Head of caudate nucleus (tissue), 42 donors: ENCODE data around the gene TLNRD1.

ENCODE experiments used
- DNase-seq, 42 donors: peaks; one replicate each; pipeline versions ENCODE4 v3.0.0 to v3.0.0-alpha.2; 2020 to 2021; ENCODE audit warnings: mixed read lengths in 7 of 42
- intact Hi-C: fragments of 100-400 bp; cut with DNase I; formaldehyde crosslinking; loops from one replicate; pipeline ENCODE4 v1.15.0; 2022

TLNRD1 gene

DNA sequence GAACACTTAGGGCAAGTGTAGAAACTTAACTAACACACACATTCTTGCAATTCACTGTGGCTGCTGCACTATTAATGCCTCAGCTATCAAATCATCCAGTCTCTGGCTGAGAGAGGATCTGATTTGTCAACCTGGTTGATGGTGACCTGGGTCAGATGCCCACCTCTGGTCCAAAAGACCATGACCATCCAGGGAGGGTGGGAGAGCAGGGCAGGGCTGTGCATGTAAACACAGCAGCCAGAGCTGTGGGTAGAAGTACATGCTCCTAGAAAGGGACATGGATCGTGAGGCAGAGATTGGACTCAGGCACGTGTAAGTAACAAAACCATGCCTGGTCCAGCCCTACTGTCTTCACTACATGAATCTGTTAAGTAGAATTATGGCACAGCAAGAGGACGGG lies 28.4 kb upstream of the TLNRD1 start:
- peak in 1 of 42 donors; percentile 26 for DNase-seq
- intact Hi-C loops: loop anchor here (10.0 kb wide), 2 partner anchors 197 to 517 kb away; partner anchors contain the start of gene CEMIP

- intact Hi-C loops: loop anchor here (5.0 to 10.0 kb wide), 3 partner anchors 127 to 520 kb away; partner anchors contain the start of gene CEMIP
- peak in 1 of 42 donors; percentile 32 for DNase-seq
Observed at GRCh38 chr15:80974914-80975313, 25.8 kb upstream of the TLNRD1 start.

- intact Hi-C loops: loop anchor here (5.0 to 10.0 kb wide), 3 partner anchors 125 to 522 kb away; partner anchors contain the start of gene CEMIP
- DNase-seq: peak in 1 of 42 donors; percentile 14
Observed at GRCh38 chr15:80976851-80977250, 23.9 kb upstream of the TLNRD1 start.

DNA sequence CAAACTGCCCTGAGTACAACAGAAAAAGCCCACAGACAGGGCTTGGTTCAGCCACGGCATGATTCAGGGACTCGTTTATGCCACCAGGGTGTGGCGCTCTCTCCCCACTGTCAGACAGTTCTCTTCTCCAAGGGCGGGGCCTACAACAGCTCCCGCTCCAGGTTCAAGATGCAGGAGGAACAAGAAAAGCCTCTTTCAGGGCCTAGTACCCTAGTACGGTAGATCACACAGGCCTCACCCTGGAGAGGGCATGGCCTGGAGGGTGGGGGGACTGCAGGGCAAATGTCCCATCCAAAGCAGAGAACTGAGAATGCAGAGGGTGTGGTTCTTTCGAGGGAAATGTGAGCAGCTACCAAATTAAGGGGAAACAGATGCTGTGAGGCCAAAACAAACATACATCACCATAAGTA lies 23.1 kb upstream of the TLNRD1 start:
- intact Hi-C loops: loop anchor here (5.0 to 10.0 kb wide), 3 partner anchors 125 to 523 kb away; partner anchors contain the start of gene CEMIP
- DNase-seq: peak; percentile 62 to 91 (median 82)

DNA sequence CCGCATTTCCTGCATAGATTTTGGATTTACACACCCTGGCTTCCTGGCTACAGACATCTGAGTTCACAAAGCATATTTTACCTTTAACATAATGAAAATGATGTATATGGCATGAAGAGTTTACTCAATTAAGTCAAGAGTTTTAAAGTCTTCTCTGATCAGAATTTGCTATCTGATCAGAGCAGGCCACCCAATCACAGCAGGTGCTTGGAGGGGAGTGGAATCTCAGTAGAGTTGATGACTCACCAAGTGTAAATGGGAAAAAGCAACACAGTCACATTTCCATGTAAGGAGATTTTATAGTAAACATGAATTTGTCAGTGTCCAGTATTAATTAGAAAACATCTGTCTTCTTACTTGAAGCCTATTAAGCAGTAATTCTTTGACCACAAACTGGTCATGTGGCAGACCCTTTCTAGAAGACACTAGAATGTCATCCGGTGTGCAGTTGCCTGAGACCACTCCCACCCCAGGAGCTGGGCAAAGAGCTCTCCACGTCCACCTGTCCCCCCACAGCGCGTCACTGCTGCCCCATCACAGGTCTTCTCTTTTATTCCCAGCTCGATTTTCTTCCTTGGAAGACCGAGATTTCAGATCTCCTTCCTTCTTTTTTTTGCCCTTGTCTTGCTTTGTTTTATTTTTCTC lies 21.9 kb upstream of the TLNRD1 start:
- DNase-seq: peak in 2 of 42 donors; percentile 28 to 35
- intact Hi-C loops: loop anchor here (5.0 to 10.0 kb wide), 3 partner anchors 123 to 524 kb away; partner anchors contain the start of gene CEMIP

DNA sequence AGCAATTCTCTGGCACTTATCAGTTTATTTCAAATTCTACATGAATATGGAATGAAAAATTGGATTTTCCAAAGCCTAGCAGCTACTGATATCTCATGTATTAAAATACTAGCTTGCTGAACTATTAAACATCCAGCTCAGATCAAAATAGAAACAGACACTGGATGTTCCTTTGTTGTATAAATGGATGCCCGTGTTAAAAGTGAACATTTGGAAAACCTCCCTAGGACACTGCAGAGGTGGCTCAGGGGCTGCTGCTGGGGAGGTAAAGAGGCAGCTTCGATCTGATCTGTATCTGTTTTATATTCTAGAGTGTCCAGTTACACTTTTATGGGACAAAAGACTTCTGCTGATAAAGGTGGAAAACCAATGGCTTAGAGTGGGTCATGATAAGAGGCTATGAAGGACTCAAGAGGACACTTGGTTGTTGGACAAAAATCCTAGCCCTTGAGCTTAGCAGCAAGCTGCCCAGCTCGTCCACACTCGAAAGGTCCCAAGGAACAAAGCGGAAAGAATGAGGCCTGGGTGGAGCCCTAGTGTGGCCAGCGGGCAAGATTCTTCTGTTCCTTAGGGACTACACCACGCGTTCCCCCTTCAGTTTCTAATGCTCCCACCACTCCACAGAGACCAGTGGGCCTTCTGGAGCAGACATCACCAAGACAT lies 21.1 kb upstream of the TLNRD1 start:
- intact Hi-C loops: loop anchor here (5.0 to 10.0 kb wide), 3 partner anchors 123 to 525 kb away; partner anchors contain the start of gene CEMIP

GRCh38 chr15:80982205-80982604 lies 18.5 kb upstream of the TLNRD1 start:
- intact Hi-C loops: no loop called here
- DNase-seq: peak in 1 of 42 donors; percentile 39

More for the DNA sequence above, 21.1 kb upstream of the TLNRD1 start:
- DNase-seq: peak in 1 of 42 donors; percentile 8

- DNase-seq: peak in 1 of 42 donors; percentile 16
- intact Hi-C loops: no loop called here
Observed at GRCh38 chr15:80982839-80983238, 17.9 kb upstream of the TLNRD1 start.

DNA sequence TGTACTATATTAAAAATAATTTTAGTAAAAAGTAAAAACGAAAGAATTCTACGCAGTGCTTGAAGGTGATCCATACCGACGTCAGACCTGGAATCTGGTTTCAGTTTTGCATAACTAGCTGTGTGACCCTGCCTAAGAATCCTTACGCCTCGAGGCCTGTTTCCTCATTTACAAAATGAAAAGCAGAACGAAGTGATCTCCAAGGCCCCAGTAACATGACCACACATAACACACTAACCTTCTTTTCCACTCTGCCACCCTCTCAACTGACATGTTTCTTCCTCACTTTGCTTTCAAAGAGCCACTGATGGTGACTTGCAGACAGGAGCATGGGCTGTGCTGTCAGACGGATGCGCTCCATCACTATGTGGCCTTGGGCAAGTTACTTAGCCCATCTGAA lies 15.9 kb upstream of the TLNRD1 start:
- peak in 1 of 42 donors; percentile 43 for DNase-seq
- intact Hi-C loops: no loop called here

DNA sequence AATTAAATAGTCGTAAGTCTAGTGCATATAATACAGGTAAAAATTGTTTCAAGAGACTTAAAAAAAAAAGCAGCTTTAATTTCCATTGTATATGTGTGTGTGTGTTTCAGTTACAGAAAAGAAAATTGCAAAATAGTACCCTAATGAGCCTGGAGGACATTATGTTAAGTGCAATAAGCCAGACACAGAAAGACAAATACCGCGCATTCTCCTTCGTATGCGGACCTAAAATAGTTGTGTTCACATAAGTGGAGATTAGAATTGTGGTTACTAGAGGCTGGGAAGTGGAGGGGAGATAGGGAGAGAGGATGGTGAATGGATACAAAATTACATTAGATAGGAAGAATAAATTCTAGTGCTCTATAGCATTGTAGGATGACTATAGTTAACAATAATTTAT lies 14.7 kb upstream of the TLNRD1 start:
- intact Hi-C loops: no loop called here

DNA sequence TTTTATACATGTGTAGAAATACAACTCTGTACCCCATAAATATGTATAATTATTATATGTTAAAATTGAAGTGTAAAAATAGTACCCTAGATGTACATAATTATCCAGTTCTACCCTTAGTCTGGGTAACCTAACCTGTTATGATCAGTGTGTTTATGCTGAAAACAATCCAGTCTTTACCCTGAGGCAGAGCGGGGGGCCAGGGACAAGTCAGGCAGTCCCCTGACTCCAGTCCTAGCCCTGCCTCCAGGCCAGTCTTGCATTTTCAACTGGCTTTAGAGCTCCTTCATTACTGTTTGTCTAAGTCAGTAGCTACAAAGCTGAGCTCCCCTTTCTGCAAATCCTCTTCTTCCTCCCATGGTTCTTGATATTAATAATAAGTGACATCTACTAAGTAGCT lies 14.2 kb upstream of the TLNRD1 start:
- intact Hi-C loops: no loop called here
- no peak for DNase-seq

More for the DNA sequence above, 14.7 kb upstream of the TLNRD1 start:
- DNase-seq: peak in 1 of 42 donors; percentile 2

GRCh38 chr15:80988148-80988796 lies 12.5 kb upstream of the TLNRD1 start:
- intact Hi-C loops: no loop called here
- DNase-seq: no peak

GRCh38 chr15:80989081-80989517 lies 11.6 kb upstream of the TLNRD1 start:
- intact Hi-C loops: no loop called here
- no peak for DNase-seq

DNA sequence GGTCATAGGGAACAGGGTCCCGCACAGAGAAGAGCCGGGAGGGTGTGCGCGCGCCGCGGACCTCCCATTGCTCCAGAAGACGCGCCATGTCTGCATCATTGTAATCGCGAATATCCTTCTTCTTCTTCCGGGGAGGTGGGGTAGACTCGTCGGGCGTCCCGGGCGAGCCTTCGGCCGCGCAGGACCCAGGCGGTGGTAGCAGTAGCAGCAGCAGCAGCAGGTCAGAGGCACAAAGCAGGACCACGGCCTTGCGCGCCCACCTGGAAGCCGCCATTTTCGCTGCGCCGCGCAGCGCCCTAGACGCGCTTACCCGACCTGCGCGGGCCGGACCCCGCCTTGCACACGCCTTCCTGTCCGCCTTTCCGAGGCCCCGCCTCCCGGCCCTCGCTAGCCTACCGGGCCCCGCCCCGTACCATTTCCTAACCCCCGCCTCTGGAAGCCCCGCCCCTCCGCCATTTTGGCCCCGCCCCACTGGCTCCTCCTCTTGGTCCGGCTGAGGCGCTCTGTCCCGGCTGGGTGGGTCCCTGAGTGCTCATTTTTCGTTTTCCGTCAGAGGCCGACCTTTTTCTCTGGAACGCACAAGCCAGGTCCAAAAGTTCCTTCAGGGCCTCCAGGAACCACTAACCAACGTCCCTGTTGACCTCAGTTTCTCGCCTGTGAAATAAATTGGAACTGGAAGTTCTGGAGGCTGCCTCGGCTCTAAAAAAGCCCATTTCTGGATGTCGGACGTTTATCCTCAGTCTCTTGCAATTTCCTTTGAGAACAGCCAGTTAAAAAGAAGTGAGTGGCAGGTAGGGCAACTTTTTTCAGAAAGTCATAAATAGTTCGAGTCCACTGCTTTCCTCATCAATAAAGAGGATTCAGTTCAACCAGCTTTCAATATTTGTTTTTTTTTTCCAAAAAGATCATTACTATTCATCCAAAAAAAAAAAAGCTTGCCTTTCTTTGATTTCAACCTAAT lies 10.9 kb upstream of the TLNRD1 start, which contains the start of gene MESD:
MESD (minus strand) TSS at position 302 of the 961 bp plus-strand sequence; CDS start at position 274, 28 bp downstream.
- intact Hi-C loops: loop anchor here (10.0 kb wide), 1 partner anchor 275 kb away; no protein-coding TSS in a partner anchor
- DNase-seq: peak; percentile 94 to 99 (median 98)

GRCh38 chr15:80990955-80991354 lies 9.8 kb upstream of the TLNRD1 start:
- no peak for DNase-seq
- intact Hi-C loops: loop anchor here (10.0 kb wide), 1 partner anchor 274 kb away; no protein-coding TSS in a partner anchor

DNA sequence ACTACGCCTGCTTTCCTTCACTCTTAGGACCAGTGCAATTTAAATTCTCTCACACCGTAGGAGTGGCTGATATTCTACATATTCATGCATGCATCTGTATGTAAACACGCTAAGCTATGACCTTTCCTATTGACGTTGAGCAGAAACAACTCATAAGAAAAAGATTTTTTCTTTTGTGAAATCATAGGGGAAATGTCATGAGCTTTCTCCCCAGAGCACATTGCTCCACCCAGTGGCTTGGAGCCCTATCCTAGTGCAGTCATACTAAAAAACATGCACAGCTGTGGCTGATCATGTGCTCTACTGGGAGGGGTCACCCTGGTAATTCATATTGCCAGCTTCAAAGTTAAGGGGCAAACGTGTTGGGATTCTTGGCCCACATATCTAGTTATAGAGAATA lies 9.3 kb upstream of the TLNRD1 start:
- DNase-seq: peak in 39 of 42 donors; percentile 44 to 89 (median 77)
- intact Hi-C loops: loop anchor here (10.0 kb wide), 1 partner anchor 273 kb away; no protein-coding TSS in a partner anchor

GRCh38 chr15:80992006-80992405 lies 8.7 kb upstream of the TLNRD1 start:
- intact Hi-C loops: loop anchor here (10.0 kb wide), 1 partner anchor 273 kb away; no protein-coding TSS in a partner anchor
- DNase-seq: no peak

GRCh38 chr15:80992441-80992840 lies 8.3 kb upstream of the TLNRD1 start:
- no peak for DNase-seq
- intact Hi-C loops: loop anchor here (10.0 kb wide), 1 partner anchor 272 kb away; no protein-coding TSS in a partner anchor
